Neural progenitor cell (in vitro differentiated cells): ENCODE data around the gene NOTCH4.

Experiments used
- EZH2 ChIP-seq: fragments of 200-600 bp; sonication (generic); IDR thresholded peaks from 2 replicates; pipeline ENCODE4 v1.6.1; 2017; ENCODE audit warnings: antibody characterized with exemption, mild to moderate bottlenecking, moderate library complexity
- EZH2phosphoT487 ChIP-seq: fragments of 200-600 bp; sonication (generic); IDR thresholded peaks from 2 replicates; pipeline ENCODE4 v1.6.1; 2017; ENCODE audit warnings: antibody characterized with exemption
- TF ChIP-seq, protein P1 (sequence below): fragments of 200-600 bp; sonication (generic); IDR thresholded peaks from 2 replicates; pipeline ENCODE4 v1.5.1; 2017; ENCODE audit warnings: antibody characterized with exemption, mild to moderate bottlenecking

DNA sequence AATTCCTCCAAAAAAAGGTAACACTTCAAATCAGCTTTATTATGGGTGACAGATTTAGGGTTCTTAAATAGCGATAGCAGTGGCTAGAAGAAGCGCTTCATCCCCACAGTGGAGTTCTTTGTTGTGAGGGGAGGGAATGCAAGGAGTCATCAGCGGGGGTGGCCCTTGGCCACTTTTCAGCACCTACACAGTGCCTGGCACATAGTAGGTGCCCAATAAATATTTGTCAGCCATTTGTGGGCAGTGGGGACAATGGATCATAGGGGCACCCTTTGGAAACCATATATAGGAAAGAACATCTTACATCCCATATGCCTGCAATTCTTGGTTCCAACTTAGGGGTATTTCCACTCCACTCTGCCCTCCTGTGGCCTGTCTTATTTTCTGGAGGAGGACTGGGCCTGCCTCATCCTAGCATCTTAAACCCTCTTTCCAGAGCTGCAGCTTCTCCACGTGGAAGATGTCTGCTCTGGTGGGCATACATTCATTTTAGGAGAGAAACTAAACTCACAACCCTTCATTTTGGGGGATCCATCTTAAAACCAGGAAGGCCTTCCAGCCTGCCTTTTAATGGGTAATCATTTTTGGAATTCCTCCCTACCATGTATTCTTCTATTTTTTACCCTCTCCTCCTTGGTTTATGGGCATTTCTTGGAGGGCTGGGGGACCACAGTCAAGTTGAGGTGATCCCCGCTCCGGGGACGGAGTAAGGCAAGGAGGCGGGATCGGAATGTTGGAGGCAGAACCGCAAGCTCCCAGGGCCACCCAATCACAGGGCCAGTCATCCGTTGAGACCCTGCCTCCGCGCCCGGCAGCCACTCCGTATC lies 28.8 kb downstream of the NOTCH4 start:
- TF ChIP-seq, protein P1, sequence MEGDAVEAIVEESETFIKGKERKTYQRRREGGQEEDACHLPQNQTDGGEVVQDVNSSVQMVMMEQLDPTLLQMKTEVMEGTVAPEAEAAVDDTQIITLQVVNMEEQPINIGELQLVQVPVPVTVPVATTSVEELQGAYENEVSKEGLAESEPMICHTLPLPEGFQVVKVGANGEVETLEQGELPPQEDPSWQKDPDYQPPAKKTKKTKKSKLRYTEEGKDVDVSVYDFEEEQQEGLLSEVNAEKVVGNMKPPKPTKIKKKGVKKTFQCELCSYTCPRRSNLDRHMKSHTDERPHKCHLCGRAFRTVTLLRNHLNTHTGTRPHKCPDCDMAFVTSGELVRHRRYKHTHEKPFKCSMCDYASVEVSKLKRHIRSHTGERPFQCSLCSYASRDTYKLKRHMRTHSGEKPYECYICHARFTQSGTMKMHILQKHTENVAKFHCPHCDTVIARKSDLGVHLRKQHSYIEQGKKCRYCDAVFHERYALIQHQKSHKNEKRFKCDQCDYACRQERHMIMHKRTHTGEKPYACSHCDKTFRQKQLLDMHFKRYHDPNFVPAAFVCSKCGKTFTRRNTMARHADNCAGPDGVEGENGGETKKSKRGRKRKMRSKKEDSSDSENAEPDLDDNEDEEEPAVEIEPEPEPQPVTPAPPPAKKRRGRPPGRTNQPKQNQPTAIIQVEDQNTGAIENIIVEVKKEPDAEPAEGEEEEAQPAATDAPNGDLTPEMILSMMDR = peak; percentile 37
- TF ChIP-seq EZH2phosphoT487 (no peak), EZH2 (no peak)
